Uterus (tissue), 2 donors: Measurements from ENCODE around the gene LRP4.

ENCODE experiments used
- POLR2A ChIP-seq, 2 donors: fragments of 450-650 bp; IDR thresholded peaks; one replicate each; pipeline ENCODE4 v1.6.1; 2016; ENCODE audit warnings: antibody characterized with exemption in 2 of 2, mild to moderate bottlenecking in 1 of 2, moderate library complexity in 1 of 2
- TF ChIP-seq, protein P1 (sequence below), 4 experiments: fragments of 200-600 bp in 2 of 4; fragments of 450-650 bp in 2 of 4; sonication (generic) in 2 of 4; IDR thresholded peaks; one replicate each; pipeline ENCODE4 v1.5.1; 2016 to 2019; ENCODE audit warnings: antibody characterized with exemption in 4 of 4, mild to moderate bottlenecking in 2 of 4, moderate library complexity in 1 of 4

DNA sequence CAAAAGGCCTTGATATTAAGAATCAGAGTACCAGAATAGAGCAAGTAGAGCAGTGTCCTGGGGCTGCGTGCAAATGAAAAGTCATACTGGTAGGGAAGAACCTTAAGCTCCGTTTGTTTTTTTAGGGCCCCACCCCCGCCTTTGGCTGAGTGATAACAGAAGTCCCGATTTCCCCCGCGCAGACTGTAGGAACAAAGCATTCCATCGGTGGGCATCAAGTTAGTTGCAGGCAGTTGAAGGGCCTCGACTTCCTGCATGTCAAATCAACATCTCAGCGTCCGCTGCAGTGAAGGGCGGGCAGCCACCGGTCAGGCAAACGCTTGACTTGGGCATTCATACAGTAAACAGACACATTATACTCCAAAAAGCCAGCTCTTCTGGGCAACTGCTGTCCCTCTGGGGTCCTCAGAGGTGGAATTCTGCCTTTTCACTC is 11.7 kb downstream of the LRP4 start:
- TF ChIP-seq, protein P1, sequence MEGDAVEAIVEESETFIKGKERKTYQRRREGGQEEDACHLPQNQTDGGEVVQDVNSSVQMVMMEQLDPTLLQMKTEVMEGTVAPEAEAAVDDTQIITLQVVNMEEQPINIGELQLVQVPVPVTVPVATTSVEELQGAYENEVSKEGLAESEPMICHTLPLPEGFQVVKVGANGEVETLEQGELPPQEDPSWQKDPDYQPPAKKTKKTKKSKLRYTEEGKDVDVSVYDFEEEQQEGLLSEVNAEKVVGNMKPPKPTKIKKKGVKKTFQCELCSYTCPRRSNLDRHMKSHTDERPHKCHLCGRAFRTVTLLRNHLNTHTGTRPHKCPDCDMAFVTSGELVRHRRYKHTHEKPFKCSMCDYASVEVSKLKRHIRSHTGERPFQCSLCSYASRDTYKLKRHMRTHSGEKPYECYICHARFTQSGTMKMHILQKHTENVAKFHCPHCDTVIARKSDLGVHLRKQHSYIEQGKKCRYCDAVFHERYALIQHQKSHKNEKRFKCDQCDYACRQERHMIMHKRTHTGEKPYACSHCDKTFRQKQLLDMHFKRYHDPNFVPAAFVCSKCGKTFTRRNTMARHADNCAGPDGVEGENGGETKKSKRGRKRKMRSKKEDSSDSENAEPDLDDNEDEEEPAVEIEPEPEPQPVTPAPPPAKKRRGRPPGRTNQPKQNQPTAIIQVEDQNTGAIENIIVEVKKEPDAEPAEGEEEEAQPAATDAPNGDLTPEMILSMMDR (IDR thresholded peaks at IDR 0.05): no peak
- no peak for TF ChIP-seq POLR2A (IDR thresholded peaks at IDR 0.05)
